K562 (cell line): ENCODE data around the gene AQP9. TPM values are rescaled to one million over a fixed set of nuclear protein-coding genes. Genes with fewer than 3 reads are reported as not detected.

Experiments used
- BCOR ChIP-seq: fragments of 450-650 bp; IDR thresholded peaks from 2 replicates; pipeline ENCODE4 v1.6.1; 2016
- BRD4 ChIP-seq: fragments of 200-600 bp; sonication (generic); IDR thresholded peaks from 2 replicates; pipeline ENCODE4 v1.6.1; 2017; ENCODE audit warnings: inconsistent platforms
- ETV5 ChIP-seq: sonication (generic); formaldehyde crosslinking; IDR thresholded peaks from 2 replicates; pipeline ENCODE4 v1.4.0; 2020; ENCODE audit warnings: low read depth, mild to moderate bottlenecking, missing genetic modification reagents
- GTF3C2 ChIP-seq: IDR thresholded peaks from 3 replicates; pipeline ENCODE4 v1.6.1; 2011; ENCODE audit warnings: borderline replicate concordance, mild to moderate bottlenecking, moderate library complexity; ENCODE audit not compliant: insufficient read length; ENCODE audit errors: extremely low read depth
- HIVEP1 ChIP-seq: fragments of 250-450 bp; sonication (Bioruptor Pico); IDR thresholded peaks from 2 replicates; pipeline ENCODE4 v1.4.0; 2020; ENCODE audit warnings: mild to moderate bottlenecking
- ILF3 ChIP-seq: fragments of 450-650 bp; IDR thresholded peaks from 2 replicates; pipeline ENCODE4 v1.6.1; 2018; ENCODE audit warnings: antibody characterized with exemption, mild to moderate bottlenecking, moderate library complexity, borderline replicate concordance
- MCM3 ChIP-seq: fragments of 450-650 bp; IDR thresholded peaks from 2 replicates; pipeline ENCODE4 v1.6.1; 2016
- NCOA2 ChIP-seq, 2 experiments: fragments of 450-650 bp; IDR thresholded peaks; 2 replicates each; pipeline ENCODE4 v1.6.1; 2018; ENCODE audit warnings: mild to moderate bottlenecking in 2 of 2, moderate library complexity in 1 of 2; ENCODE audit not compliant: partially characterized antibody in 2 of 2
- NCOR1 ChIP-seq: fragments of 450-650 bp; IDR thresholded peaks from 2 replicates; pipeline ENCODE4 v1.6.1; 2016; ENCODE audit warnings: mild to moderate bottlenecking, moderate library complexity
- NFE2L1 ChIP-seq: fragments of 450-650 bp; IDR thresholded peaks from 2 replicates; pipeline ENCODE4 v1.6.1; 2016; ENCODE audit warnings: missing genetic modification characterization, low read depth, mild to moderate bottlenecking, missing compliant biosample characterization, moderate library complexity, borderline replicate concordance
- NUFIP1 ChIP-seq: fragments of 450-650 bp; IDR thresholded peaks from 2 replicates; pipeline ENCODE4 v1.6.1; 2018; ENCODE audit not compliant: partially characterized antibody
- PHF20 ChIP-seq: fragments of 450-650 bp; IDR thresholded peaks from 2 replicates; pipeline ENCODE4 v1.6.1; 2018; ENCODE audit not compliant: partially characterized antibody
- PHF21A ChIP-seq: fragments of 450-650 bp; IDR thresholded peaks from 2 replicates; pipeline ENCODE4 v1.6.1; 2017; ENCODE audit warnings: low read depth, borderline replicate concordance
- PTBP1 ChIP-seq: fragments of 200-400 bp; formaldehyde crosslinking; IDR thresholded peaks from 2 replicates; pipeline ENCODE4 v1.6.1; 2017; ENCODE audit warnings: low read depth, low read length
- RCOR1 ChIP-seq, 2 experiments: IDR thresholded peaks; 2 replicates each; pipeline ENCODE4 v1.6.1; 2012; ENCODE audit warnings: low read depth in 2 of 2, low read length in 2 of 2, borderline replicate concordance in 1 of 2, improper control_type of control experiment in 1 of 2
- SPI1 ChIP-seq: IDR thresholded peaks from 2 replicates; pipeline ENCODE4 v1.6.1; 2011; ENCODE audit warnings: low read depth, low read length, control low read depth, borderline replicate concordance
- TCF3 ChIP-seq: sonication (generic); formaldehyde crosslinking; IDR thresholded peaks from 2 replicates; pipeline ENCODE4 v1.4.0; 2020; ENCODE audit warnings: mild to moderate bottlenecking, missing genetic modification reagents
- TEAD2 ChIP-seq: fragments of 450-650 bp; IDR thresholded peaks from 2 replicates; pipeline ENCODE4 v1.6.1; 2016; ENCODE audit warnings: missing genetic modification characterization, control low read depth, missing compliant biosample characterization
- TGIF2 ChIP-seq: sonication (generic); formaldehyde crosslinking; IDR thresholded peaks from 2 replicates; pipeline ENCODE4 v1.8.1; 2022; ENCODE audit warnings: mild to moderate bottlenecking, missing genetic modification reagents, moderate library complexity
- ZC3H11A ChIP-seq: IDR thresholded peaks from 2 replicates; pipeline ENCODE4 v1.6.1; 2012; ENCODE audit warnings: low read depth, low read length, improper control_type of control experiment
- ZEB2 ChIP-seq: fragments of 450-650 bp; IDR thresholded peaks from 2 replicates; pipeline ENCODE4 v1.6.1; 2016
- ZNF3 ChIP-seq: fragments of 250-450 bp; sonication (Bioruptor Pico); IDR thresholded peaks from 2 replicates; pipeline ENCODE4 v1.5.0; 2021; ENCODE audit warnings: mild to moderate bottlenecking, moderate library complexity
- ZNF41 ChIP-seq: fragments of 250-450 bp; sonication (Bioruptor Pico); conservative IDR thresholded peaks from 2 replicates; pipeline ENCODE4 v1.4.0; 2020; ENCODE audit warnings: mild to moderate bottlenecking
- ZNF511 ChIP-seq: sonication (generic); formaldehyde crosslinking; IDR thresholded peaks from 2 replicates; pipeline ENCODE4 v1.8.0; 2022; ENCODE audit warnings: mild to moderate bottlenecking, missing genetic modification reagents
- polyA plus RNA-seq, 8 experiments: library from polyadenylated mRNA; depleted of rRNA in 4 of 8; stranded (reverse) in 5 of 8; unstranded in 3 of 8; fragments of >200 nt; fragmentation: Nextera tagmentation in 2 of 8; fragmentation: Illumina TruSeq in 1 of 8; extraction: Ambion mirVana in 2 of 8; extraction: Trizol in 1 of 8; gene quantifications; 2 replicates each; pipeline versions ENCODE4 v1.2.1 to v1.2.3, GENCODE V29; 2011 to 2014; ENCODE audit warnings: inconsistent platforms in 1 of 8, missing spikeins in 1 of 8
- total RNA-seq, 7 experiments: library from RNA; depleted of rRNA in 6 of 7; stranded (reverse); fragments of >200 nt in 6 of 7; fragmentation: Illumina TruSeq in 2 of 7; extraction: Trizol in 2 of 7; gene quantifications; 2 replicates each; pipeline versions ENCODE4 v1.2.1 to v1.2.3, GENCODE V29; 2011 to 2021; ENCODE audit warnings: low replicate concordance in 1 of 7
- TF ChIP-seq, protein P1 (sequence below): fragments of 250-450 bp; sonication (Bioruptor Pico); IDR thresholded peaks from 2 replicates; pipeline ENCODE4 v1.8.0; 2021; ENCODE audit warnings: mild to moderate bottlenecking, moderate library complexity
- TF ChIP-seq, protein P2 (sequence below): fragments of 250-450 bp; sonication (Bioruptor Pico); IDR thresholded peaks from 2 replicates; pipeline ENCODE4 v1.5.1; 2021; ENCODE audit warnings: mild to moderate bottlenecking

AQP9 gene
- total and polyA plus RNA-seq, 9 of the 15 experiments (the other 6 are each of a cell fraction or from before 2014, with no cell fraction given), result 0.04 to 0.33 (median 0.07) TPM; not detected in 4

DNA sequence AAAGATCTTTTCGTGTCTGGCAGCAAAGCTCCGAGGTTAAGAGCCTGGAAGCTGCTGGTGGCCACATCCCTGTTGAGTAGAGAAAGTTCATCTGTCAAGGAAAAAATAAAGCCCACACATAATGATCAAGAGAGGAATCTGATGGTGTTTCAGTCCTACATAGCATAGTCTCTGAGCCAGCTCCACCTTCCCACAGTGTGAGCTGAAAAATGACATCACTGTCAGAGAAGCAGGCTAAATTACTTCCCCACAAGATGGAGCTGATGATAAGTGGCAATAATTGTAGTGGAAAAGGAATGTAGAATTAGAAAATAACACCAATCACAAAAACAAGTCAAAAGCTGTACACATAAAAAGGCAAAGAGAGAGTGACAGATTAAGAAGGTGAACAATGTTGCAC lies 84.5 kb downstream of the AQP9 start (continued):
- TF ChIP-seq GTF3C2 (no peak), ZEB2 (no peak), ILF3 (no peak), ZNF3 (CRISPR knock-in tag) (no peak), ZC3H11A (no peak), NFE2L1 (no peak), HIVEP1 (CRISPR knock-in tag) (no peak), NCOR1 (no peak), BCOR (no peak), NCOA2 (IDR thresholded peaks at IDR 0.05; ENCODE audit: partially characterized antibody in 2 of 2) (no peak), TCF3 (CRISPR knock-in tag) (no peak), BRD4 (no peak), ZNF41 (CRISPR knock-in tag) (no peak), RCOR1 (IDR thresholded peaks at IDR 0.05; ENCODE audit: borderline replicate concordance in 1 of 2, low read depth in 2 of 2, low read length in 2 of 2) (0 out of 4 replicates have a peak, but pooled peaks of 1 of the 2 experiments have one; percentile 5), PHF21A (no peak), TGIF2 (CRISPR knock-in tag) (no peak), ETV5 (CRISPR knock-in tag) (no peak), MCM3 (no peak), ZNF511 (CRISPR knock-in tag) (no peak), SPI1 (no peak), PTBP1 (no peak), PHF20 (no peak), TEAD2 (tag) (no peak), NUFIP1 (no peak)
- TF ChIP-seq, protein P1, sequence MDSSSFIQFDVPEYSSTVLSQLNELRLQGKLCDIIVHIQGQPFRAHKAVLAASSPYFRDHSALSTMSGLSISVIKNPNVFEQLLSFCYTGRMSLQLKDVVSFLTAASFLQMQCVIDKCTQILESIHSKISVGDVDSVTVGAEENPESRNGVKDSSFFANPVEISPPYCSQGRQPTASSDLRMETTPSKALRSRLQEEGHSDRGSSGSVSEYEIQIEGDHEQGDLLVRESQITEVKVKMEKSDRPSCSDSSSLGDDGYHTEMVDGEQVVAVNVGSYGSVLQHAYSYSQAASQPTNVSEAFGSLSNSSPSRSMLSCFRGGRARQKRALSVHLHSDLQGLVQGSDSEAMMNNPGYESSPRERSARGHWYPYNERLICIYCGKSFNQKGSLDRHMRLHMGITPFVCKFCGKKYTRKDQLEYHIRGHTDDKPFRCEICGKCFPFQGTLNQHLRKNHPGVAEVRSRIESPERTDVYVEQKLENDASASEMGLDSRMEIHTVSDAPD (CRISPR knock-in tag), result no peak
- TF ChIP-seq, protein P2, sequence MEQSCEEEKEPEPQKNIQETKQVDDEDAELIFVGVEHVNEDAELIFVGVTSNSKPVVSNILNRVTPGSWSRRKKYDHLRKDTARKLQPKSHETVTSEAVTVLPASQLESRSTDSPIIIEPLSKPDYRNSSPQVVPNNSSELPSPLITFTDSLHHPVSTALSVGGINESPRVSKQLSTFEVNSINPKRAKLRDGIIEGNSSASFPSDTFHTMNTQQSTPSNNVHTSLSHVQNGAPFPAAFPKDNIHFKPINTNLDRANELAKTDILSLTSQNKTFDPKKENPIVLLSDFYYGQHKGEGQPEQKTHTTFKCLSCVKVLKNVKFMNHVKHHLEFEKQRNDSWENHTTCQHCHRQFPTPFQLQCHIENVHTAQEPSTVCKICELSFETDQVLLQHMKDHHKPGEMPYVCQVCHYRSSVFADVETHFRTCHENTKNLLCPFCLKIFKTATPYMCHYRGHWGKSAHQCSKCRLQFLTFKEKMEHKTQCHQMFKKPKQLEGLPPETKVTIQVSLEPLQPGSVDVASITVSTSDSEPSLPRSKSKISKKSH (CRISPR knock-in tag), result no peak
